Measurements from ENCODE around the gene FAM72A.
"Not testable (repeated sequence)": the region's sequence is repeated elsewhere in the genome, so short reads cannot be mapped to it uniquely, and the experiment has no call there.

Gene FAM72A

GRCh38 chr1:206167350-206168029 lies 35.1 kb downstream of the FAM72A start:
- not testable (repeated sequence) for DNase-seq

- DNase-seq = no peak
Measured at GRCh38 chr1:206145771-206146290, 56.8 kb downstream of the FAM72A start.

GRCh38 chr1:206144605-206145004 lies 58.0 kb downstream of the FAM72A start:
- DNase-seq = no peak

GRCh38 chr1:206143537-206144172 lies 59.0 kb downstream of the FAM72A start:
- peak; percentile 80 for DNase-seq

GRCh38 chr1:206142770-206143169 lies 59.9 kb downstream of the FAM72A start:
- DNase-seq = no peak

- no peak for DNase-seq
Measured at GRCh38 chr1:206142011-206142410, 60.6 kb downstream of the FAM72A start.

- no peak for DNase-seq
Measured at GRCh38 chr1:206136241-206136640, 66.4 kb downstream of the FAM72A start.
